Activated CD8-positive, alpha-beta T cell treated with anti-CD3 and anti-CD28 coated beads for 36 hours (primary cell): ENCODE data around the gene GRID2. TPM values are rescaled to one million over a fixed set of nuclear protein-coding genes. Genes with fewer than 3 reads are reported as not detected.

Experiments used
- ATAC-seq: fragments of 200-7000 bp; cut with Tn5 transposase; one replicate; pipeline ENCODE4 v1.10.0; 2021; ENCODE audit warnings: mild to moderate bottlenecking, moderate library complexity
- CTCF ChIA-PET: fragments of 350-600 bp; sonication (Branson Sonifier 250); formaldehyde crosslinking; loops from one replicate; lab custom pipeline; 2021; ENCODE audit warnings: antibody characterized with exemption; lab: Charles Lee
- POLR2A ChIA-PET: fragments of 350-600 bp; sonication (Branson Sonifier 250); formaldehyde crosslinking; loops from one replicate; lab custom pipeline; 2021; ENCODE audit warnings: antibody characterized with exemption; lab: Charles Lee
- DNase-seq: peaks from one replicate; pipeline ENCODE4 v3.0.0-alpha.2; 2020
- H3K27ac Mint-ChIP-seq: one replicate; pipeline ENCODE4 v1.8.0; 2021; ENCODE audit warnings: mild to moderate bottlenecking, mixed read lengths
- H3K27me3 Mint-ChIP-seq: one replicate; pipeline ENCODE4 v1.8.0; 2021; ENCODE audit warnings: mixed read lengths
- H3K36me3 Mint-ChIP-seq: one replicate; pipeline ENCODE4 v1.8.0; 2021; ENCODE audit warnings: low read depth, mixed read lengths
- H3K4me1 Mint-ChIP-seq: one replicate; pipeline ENCODE4 v1.8.0; 2021; ENCODE audit warnings: low read depth, mixed read lengths
- H3K4me3 Mint-ChIP-seq: one replicate; pipeline ENCODE4 v1.8.0; 2021; ENCODE audit warnings: mild to moderate bottlenecking, moderate library complexity, mixed read lengths
- H3K9me3 Mint-ChIP-seq: one replicate; pipeline ENCODE4 v1.8.0; 2021; ENCODE audit warnings: mixed read lengths
- CTCF ChIP-seq: fragments of 200-600 bp; IDR thresholded peaks from one replicate; pipeline ENCODE4 v1.8.0; 2022; ENCODE audit warnings: antibody characterized with exemption, mild to moderate bottlenecking
- intact Hi-C: fragments of 100-400 bp; cut with micrococcal nuclease; formaldehyde crosslinking; loops from one replicate; pipeline ENCODE4 v1.10.0; 2022
- total RNA-seq, 2 experiments: library from RNA; stranded (reverse); gene quantifications; one replicate each; pipeline ENCODE4 v1.2.3, GENCODE V29; 2021

The GRID2 gene
- total RNA-seq, 2 experiments from 2014 or later, result not detected

GRCh38 chr4:93018243-93018642, 714.5 kb downstream of the GRID2 start:
- no peak for TF ChIP-seq CTCF
- intact Hi-C loops, result no loop called here
- no peaks in the 10 kb centered on the region for H3K27me3 Mint-ChIP-seq
- ChIA-PET CTCF (no interaction called here), POLR2A (no interaction called here)
- no peaks in the 10 kb centered on the region for H3K36me3 Mint-ChIP-seq
- DNase-seq, result no peak
- ATAC-seq, result no peak
- no peak overlapping the region for H3K4me3 Mint-ChIP-seq
- no peaks in the 10 kb centered on the region for H3K4me1 Mint-ChIP-seq
- no peak overlapping the region for H3K27ac Mint-ChIP-seq
- peaks cover 2% of the 10 kb centered on the region for H3K9me3 Mint-ChIP-seq

- CTCF ChIA-PET, result no interaction called here
- POLR2A ChIA-PET, result no interaction called here
- Mint-ChIP-seq H3K4me3 (no peak overlapping the region), H3K27ac (no peak overlapping the region), H3K36me3 (no peaks in the 10 kb centered on the region), H3K27me3 (no peaks in the 10 kb centered on the region), H3K4me1 (no peaks in the 10 kb centered on the region), H3K9me3 (peaks cover 2% of the 10 kb centered on the region)
- intact Hi-C loops, result no loop called here
- no peak for TF ChIP-seq CTCF
- DNase-seq (no peak), ATAC-seq (no peak)
These were observed 715.0 kb downstream of the GRID2 start for GRCh38 chr4:93018806-93019205.

GRCh38 chr4:93029769-93030168, 726.0 kb downstream of the GRID2 start:
- no peak for TF ChIP-seq CTCF
- Mint-ChIP-seq H3K27me3 (no peaks in the 10 kb centered on the region), H3K36me3 (no peaks in the 10 kb centered on the region), H3K9me3 (peaks cover 11% of the 10 kb centered on the region), H3K4me3 (no peak overlapping the region), H3K4me1 (no peaks in the 10 kb centered on the region), H3K27ac (no peak overlapping the region)
- DNase-seq, result no peak
- no peak for ATAC-seq
- intact Hi-C loops, result no loop called here
- CTCF ChIA-PET, result no interaction called here
- POLR2A ChIA-PET, result no interaction called here

GRCh38 chr4:93030670-93031069, 726.9 kb downstream of the GRID2 start:
- Mint-ChIP-seq H3K4me1 (no peaks in the 10 kb centered on the region), H3K9me3 (peaks cover 11% of the 10 kb centered on the region), H3K36me3 (no peaks in the 10 kb centered on the region), H3K4me3 (no peak overlapping the region), H3K27me3 (no peaks in the 10 kb centered on the region), H3K27ac (no peak overlapping the region)
- ATAC-seq (no peak), DNase-seq (no peak)
- ChIA-PET POLR2A (no interaction called here), CTCF (no interaction called here)
- TF ChIP-seq CTCF, result no peak
- intact Hi-C loops, result no loop called here

- no peaks in the 10 kb centered on the region for H3K36me3 Mint-ChIP-seq
- no peak for TF ChIP-seq CTCF
- no peak for DNase-seq
- CTCF ChIA-PET, result no interaction called here
- no peaks in the 10 kb centered on the region for H3K4me1 Mint-ChIP-seq
- H3K27me3 Mint-ChIP-seq, result no peaks in the 10 kb centered on the region
- intact Hi-C loops, result no loop called here
- H3K9me3 Mint-ChIP-seq, result peaks cover 13% of the 10 kb centered on the region
- no peak overlapping the region for H3K4me3 Mint-ChIP-seq
- POLR2A ChIA-PET, result no interaction called here
- H3K27ac Mint-ChIP-seq, result no peak overlapping the region
- ATAC-seq, result no peak
These were observed 727.8 kb downstream of the GRID2 start for GRCh38 chr4:93031431-93032098.
